DMS153 treated with DMSO at 0.1 percent for 48 hours (cell line): ENCODE measurements around the gene JAK1.
"Not testable (repeated sequence)": the region's sequence is repeated elsewhere in the genome, so short reads cannot be mapped to it uniquely, and the experiment has no call there.

Source experiments
- DNase-seq: peaks from one replicate; lab custom pipeline; 2025; ENCODE audit not compliant: unreplicated experiment; lab: John Stamatoyannopoulos, UW

The JAK1 gene

GRCh38 chr1:64966158-64966971, at the start of gene JAK1:
Gene JAK1, minus strand, starts transcription at chr1:64966549. Its CDS starts 80,285 bp downstream, at chr1:64886264.
- DNase-seq: peak; percentile 72

- no peak for DNase-seq
Observed at GRCh38 chr1:65014321-65014720, 48.0 kb upstream of the JAK1 start.

GRCh38 chr1:65011983-65012382, 45.6 kb upstream of the JAK1 start:
- DNase-seq: no peak

- no peak for DNase-seq
Observed at GRCh38 chr1:65009724-65010420, 43.5 kb upstream of the JAK1 start.

- DNase-seq: no peak
Observed at GRCh38 chr1:65009176-65009575, 42.8 kb upstream of the JAK1 start.

- DNase-seq: no peak
Observed at GRCh38 chr1:65006806-65007205, 40.5 kb upstream of the JAK1 start.

GRCh38 chr1:65003316-65003664, 36.9 kb upstream of the JAK1 start:
- no peak for DNase-seq

- DNase-seq: peak; percentile 4
Observed at GRCh38 chr1:65002508-65003315, 36.4 kb upstream of the JAK1 start.

GRCh38 chr1:65002156-65002507, 35.8 kb upstream of the JAK1 start:
- DNase-seq: no peak

GRCh38 chr1:65001231-65001792, 35.0 kb upstream of the JAK1 start:
- no peak for DNase-seq

GRCh38 chr1:64998425-64998948, 32.1 kb upstream of the JAK1 start:
- DNase-seq: not testable (repeated sequence)

- DNase-seq: no peak
Observed at GRCh38 chr1:64996541-64997257, 30.4 kb upstream of the JAK1 start.

- DNase-seq: no peak
Observed at GRCh38 chr1:64995316-64995715, 29.0 kb upstream of the JAK1 start.

GRCh38 chr1:64986903-64987871, 20.8 kb upstream of the JAK1 start:
- no peak for DNase-seq

- no peak for DNase-seq
Observed at GRCh38 chr1:64984737-64985136, 18.4 kb upstream of the JAK1 start.

GRCh38 chr1:64984106-64984505, 17.8 kb upstream of the JAK1 start:
- DNase-seq: no peak

- no peak for DNase-seq
Observed at GRCh38 chr1:64983110-64983509, 16.8 kb upstream of the JAK1 start.

GRCh38 chr1:64981601-64982533, 15.5 kb upstream of the JAK1 start:
- DNase-seq: no peak
